ENCODE results near the gene TBRG1. TPM values are rescaled to one million over a fixed set of nuclear protein-coding genes. Genes with fewer than 3 reads are reported as not detected.

TBRG1 gene
- total RNA-seq, 1 experiment from 2014 or later = 19.3 TPM

DNA sequence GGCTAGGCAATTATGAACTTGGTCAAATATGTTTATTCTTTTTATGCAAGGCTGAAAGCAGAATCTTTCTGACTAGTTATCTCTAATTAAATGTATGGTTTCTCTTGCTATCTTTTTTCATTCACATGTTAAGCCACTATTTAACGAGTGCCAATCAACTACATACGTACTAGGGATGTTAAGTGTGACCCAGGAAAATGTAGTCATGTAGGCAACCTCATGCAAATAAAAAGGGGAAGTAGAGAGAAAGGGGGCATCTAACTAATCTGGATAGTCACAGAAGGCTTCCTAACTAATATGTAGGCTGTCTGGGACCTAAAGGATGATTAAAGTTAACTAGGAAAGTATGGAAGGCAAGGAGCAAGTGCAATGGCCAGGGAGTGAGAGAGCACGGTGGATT, 23.5 kb downstream of the TBRG1 start:
- in situ Hi-C loops (cut with HindIII; ENCODE audit: low pct_unique_long_range_greater_than_20kb, low sequenced_read_pairs) = no loop called here
- no peak for DNase-seq (ENCODE audit: low read depth)

DNA sequence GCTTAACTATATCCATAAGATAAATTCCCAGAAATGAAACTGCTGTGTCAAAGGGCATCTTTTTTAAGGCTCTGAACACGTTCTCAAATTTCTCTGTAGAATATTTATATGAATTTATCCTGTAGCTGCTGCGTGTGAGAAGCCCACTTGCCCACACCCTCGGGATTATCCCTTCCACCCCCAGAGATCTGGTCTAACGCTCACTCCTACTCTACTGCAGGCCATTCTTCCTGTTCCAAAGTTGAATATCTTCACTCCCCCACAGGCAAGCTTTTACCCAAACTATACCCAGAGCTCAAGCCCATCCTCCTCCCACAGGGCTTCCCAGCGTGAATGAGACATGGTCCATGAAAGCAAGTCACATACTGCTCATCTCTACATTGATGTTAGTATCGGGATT, 25.9 kb downstream of the TBRG1 start:
- in situ Hi-C loops (cut with HindIII; ENCODE audit: low pct_unique_long_range_greater_than_20kb, low sequenced_read_pairs) = no loop called here
- DNase-seq (ENCODE audit: low read depth) = no peak

DNA sequence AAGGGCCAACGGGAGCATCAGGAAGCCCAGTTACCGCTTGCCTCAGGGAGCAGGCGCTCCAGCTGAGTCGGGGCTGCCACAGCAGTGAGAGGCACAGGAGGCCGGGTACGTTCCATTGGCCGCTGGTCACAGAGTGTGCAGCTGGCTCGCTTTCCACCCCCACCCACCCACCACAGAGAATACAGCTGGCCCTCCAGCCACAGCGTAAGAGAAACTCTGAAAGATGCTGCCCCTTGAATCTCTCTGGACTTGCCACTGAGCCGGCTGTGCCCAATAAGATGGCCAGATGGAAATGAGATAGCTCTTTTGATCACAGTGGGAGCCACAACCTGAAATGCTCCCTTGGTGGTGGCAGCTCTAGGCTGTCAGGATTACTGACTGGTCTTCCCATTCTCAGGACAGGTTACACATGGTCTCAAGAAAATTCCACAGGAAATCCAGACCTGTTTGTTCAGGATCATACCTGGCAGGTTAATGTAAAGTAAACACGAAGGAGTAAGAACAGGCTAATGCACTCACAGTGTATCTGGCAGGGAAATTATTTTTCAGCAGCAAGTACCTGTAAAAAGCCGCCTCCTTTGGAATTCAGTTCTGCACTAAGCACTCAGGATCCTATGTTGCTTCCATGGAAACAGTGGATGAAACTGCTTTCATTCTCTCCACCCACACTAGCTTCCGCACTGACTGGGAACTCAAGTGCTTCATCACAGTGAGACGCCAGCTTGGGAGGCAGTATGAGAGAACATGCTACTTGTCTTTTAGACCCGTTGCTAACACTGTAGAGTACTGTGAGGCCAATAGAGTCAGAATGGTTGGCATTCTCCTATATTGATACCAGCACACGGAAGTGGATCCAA, 34.3 kb downstream of the TBRG1 start:
- no peak for DNase-seq (ENCODE audit: low read depth)
- in situ Hi-C loops (cut with HindIII; ENCODE audit: low pct_unique_long_range_greater_than_20kb, low sequenced_read_pairs) = no loop called here

DNA sequence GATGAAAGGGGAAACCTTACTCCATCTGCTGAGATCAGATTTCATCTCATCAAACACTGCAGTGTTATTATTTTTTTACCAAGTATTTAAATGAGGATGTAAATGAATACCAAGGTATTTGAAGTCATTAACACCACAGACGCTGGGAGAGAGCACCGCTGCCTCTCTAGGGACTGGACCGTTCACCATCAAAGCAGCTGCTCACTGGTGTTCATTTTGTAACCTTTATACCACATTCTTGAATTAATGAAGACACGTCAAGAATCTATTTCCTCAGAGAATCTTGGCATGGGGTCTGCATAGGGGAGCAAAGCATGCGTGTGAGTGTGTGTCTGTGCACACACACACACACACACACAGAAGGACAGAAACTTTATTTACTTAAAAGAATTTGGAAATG, 35.2 kb downstream of the TBRG1 start:
- in situ Hi-C loops (cut with HindIII; ENCODE audit: low pct_unique_long_range_greater_than_20kb, low sequenced_read_pairs) = no loop called here
- no peak for DNase-seq (ENCODE audit: low read depth)

DNA sequence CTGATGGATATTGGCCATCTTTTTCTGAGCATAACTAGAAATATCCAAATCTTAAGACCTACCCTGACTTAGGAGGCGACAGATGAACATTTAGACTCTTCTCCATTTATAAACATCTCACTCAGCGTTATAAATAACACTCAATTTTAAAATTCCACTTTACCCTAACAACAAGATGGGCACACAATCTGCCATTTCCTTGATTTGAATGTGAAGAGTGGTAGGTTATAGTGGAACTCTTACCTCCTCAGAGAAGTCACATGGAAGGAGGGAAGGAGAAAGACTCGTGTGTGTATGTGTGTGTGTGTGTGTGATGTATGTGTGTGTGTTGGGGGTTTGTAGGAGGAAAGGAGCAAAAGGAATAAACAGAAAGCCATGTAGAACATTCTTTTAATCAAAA, 35.8 kb downstream of the TBRG1 start:
- in situ Hi-C loops (cut with HindIII; ENCODE audit: low pct_unique_long_range_greater_than_20kb, low sequenced_read_pairs) = no loop called here
- no peak for DNase-seq (ENCODE audit: low read depth)

DNA sequence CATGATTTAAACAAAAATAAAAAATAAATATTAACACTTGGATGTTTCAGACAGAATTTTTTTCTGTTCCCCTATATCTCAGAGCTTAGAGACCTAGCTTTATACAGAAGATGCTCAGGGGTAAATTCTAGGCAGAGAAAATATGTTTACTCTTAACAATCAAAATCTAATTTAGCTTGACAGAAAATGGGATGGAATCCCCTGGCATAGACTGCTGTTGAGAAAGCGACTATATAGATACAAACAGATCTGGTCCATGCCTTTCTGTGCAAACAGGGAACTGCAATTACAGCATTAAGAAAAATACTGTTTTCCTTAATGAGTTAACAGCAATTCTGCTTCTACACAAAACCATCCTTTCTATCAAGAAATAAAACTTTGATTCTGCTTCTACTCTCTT, 36.3 kb downstream of the TBRG1 start:
- DNase-seq (ENCODE audit: low read depth) = no peak

DNA sequence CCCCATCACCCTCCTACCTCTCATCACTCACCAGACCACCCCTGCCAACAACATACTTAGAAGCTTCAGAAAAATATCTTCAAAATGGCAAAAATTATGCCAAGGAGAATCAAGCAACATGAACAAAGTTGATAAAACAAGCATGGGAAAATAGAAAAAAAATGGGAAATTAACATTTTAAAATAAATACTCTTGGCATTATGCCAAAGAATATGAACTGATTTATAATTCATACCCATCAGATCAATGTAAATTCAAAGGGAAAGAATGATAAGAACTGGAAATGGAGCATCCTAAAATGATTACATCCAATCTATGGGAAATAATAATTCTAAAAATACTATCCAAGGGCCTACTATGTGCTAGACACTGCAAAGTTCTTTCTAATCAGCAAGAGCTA, 38.9 kb downstream of the TBRG1 start:
- in situ Hi-C loops (cut with HindIII; ENCODE audit: low pct_unique_long_range_greater_than_20kb, low sequenced_read_pairs) = no loop called here
- DNase-seq (ENCODE audit: low read depth) = no peak

More for the DNA sequence above, 36.3 kb downstream of the TBRG1 start:
- in situ Hi-C loops (cut with HindIII; ENCODE audit: low pct_unique_long_range_greater_than_20kb, low sequenced_read_pairs) = no loop called here

DNA sequence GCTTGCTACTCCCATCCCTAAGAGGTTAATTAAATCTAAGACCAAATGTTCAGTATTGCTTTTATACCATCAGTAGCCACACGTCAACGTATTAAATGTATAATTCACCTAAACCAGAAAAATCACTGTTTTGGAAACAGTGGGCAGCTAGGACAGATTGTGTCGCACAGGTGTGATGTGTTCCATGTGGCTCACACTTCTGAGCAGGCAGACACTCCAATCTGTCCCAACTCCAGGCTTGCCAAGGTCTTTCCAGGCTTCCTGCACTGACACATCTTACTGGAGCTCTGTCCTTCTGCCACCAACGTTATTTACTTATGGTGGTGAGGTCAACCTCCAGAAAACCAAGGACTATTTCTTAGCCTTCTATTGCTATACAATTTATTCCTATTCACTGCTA, 39.4 kb downstream of the TBRG1 start:
- in situ Hi-C loops (cut with HindIII; ENCODE audit: low pct_unique_long_range_greater_than_20kb, low sequenced_read_pairs) = no loop called here
- DNase-seq (ENCODE audit: low read depth) = no peak

DNA sequence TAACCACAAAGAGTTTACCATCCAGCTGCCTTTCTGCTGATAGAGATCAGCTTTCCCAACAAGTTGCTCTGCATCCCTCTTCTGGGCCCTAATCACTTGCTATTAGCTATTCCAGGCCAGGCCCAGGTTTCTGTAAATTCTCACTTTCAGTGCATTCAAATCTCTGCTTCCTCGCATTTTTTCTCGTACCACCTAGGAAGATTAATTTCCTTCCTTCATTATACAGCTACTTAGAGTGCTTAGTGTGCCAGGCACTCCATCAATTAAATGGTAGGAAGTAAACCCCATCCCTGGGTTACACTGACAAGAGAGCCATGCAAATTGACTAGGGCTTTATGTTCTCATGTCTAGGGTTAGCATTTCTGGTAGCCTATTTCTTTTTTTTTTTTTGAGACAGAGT, 41.2 kb downstream of the TBRG1 start:
- in situ Hi-C loops (cut with HindIII; ENCODE audit: low pct_unique_long_range_greater_than_20kb, low sequenced_read_pairs) = no loop called here
- DNase-seq (ENCODE audit: low read depth) = no peak

DNA sequence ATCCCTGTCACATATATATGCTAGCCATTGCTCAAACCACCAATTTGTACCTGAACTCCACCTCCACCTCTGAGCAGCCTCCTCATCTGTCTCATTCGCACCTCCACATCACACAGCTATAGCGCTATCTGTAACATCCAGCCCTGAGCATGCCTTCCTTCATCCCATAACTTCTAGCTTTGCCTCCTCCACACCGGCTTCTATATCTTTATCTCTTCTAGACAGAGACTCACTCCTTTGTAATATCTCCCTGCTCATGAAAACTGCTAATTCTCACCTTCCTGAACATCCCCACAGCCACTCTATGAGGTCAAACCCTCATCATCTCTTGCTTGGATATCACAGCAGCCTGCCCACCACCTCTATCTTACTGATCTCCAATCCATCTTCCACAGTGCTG, 44.9 kb downstream of the TBRG1 start:
- in situ Hi-C loops (cut with HindIII; ENCODE audit: low pct_unique_long_range_greater_than_20kb, low sequenced_read_pairs) = no loop called here
- no peak for DNase-seq (ENCODE audit: low read depth)

DNA sequence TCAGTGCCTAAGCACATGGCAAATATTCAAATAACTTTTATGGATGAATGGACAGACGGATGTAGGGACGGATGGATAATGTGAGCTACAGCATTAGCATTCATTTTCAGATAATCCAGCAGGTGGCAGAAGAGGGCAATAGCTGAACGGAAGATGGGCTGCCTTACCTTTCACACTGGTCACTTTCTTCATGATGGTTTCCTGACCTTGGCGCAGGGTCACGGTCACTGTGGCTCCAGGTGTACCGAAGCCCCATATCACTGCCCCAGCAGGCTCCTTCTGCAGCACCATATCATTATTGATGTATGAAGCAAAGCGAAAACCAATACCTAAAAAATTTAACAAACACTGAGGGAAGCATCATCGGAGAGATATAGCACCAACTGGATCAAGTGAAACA, 46.5 kb downstream of the TBRG1 start:
- in situ Hi-C loops (cut with HindIII; ENCODE audit: low pct_unique_long_range_greater_than_20kb, low sequenced_read_pairs) = no loop called here
- peak; percentile 35 for DNase-seq (ENCODE audit: low read depth)

DNA sequence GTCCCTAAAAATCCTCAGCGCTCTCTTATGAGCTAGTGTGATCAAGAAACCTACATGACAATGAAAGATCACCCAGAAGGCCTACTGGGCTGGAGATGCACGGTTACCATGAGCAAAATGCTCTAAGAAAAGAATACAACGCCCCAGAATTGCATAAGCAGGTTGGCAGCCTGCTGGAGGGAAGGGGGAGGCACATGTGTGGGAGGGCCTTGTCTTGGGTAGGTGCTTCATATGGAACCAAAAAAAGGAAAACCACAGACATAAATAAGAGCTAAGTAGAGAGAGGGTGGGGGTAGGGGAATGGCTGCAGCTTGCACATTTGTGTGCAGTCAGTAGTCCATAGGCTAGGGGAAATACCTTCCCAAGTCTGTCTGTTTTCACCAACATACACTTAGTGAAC, 48.1 kb downstream of the TBRG1 start:
- in situ Hi-C loops (cut with HindIII; ENCODE audit: low pct_unique_long_range_greater_than_20kb, low sequenced_read_pairs) = no loop called here
- DNase-seq (ENCODE audit: low read depth) = no peak

DNA sequence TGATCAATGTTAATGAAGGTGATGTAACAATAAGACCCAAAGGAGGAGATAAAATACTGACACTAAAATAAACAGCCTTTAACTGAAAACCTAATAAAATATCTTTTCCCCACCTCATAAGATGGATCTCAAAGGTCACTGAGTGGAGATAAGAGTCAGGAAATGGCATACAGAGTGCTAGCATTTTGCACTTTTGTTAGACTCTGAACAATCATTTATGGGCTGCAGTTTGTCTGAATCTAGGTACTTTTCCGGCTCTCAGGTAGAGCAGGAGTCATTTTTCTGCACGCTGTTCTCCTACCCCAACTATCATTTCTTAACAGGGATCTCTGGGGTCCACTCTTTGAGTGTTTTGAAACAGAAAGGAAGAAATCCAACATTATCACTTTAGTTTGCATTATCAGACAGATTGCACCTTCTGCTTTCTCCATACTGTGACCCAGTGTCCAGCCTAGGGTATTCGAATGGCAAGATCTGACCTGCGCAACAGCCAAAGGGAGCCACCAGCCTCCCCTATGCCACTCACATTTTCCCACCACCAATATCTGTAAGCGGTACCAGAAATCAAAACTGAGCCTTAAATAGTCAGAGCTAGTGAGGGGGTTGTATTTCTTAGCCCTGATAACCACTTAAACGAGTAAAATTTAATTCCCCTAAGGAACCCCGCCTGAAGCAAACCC, 50.0 kb downstream of the TBRG1 start:
- no peak for DNase-seq (ENCODE audit: low read depth)
- in situ Hi-C loops (cut with HindIII; ENCODE audit: low pct_unique_long_range_greater_than_20kb, low sequenced_read_pairs) = no loop called here

DNA sequence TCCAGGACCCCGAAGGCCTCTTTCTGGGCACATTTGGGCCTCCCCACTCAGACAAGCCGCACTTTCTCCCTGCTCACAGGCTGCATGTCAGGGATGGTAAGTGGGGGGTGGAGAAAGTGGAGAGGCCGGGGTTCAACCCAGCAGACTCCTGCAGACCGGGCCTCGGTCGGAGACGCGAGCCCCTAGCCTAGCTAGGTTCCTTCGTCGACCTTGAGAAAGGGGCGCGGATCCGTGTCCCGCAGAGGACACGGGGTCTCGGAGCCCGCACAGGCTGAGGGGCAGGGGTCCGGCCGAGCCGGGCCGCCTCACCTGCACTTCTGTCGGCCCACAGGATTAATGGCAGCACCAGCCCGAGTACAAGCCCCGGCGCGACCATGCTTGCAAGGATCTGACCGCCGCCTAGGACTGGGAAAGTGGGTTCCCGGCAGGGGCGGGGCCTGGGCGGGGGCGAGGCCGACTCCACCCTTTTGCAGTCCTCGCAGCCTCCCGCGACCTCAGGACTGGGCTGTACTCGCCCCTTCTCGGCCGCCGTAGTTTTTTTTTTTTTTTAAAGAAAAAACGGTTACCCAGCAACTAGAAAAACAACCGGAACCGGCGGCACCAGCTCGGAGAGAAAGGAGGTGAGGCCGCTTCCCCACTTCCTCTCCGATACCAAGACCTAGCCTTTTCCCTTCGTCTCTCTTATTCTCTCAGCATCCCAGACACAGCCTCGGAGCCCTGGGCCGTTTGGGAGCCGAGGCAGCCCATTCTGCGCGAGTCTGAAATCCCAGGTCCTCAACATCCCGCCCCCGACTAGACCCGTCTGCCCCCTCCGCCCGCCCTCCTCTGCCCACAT, 50.9 kb downstream of the TBRG1 start, which contains the start of the genes SIAE and SPA17:
Gene SIAE, minus strand, starts transcription at position 407 of the 835 bp plus-strand sequence. Its CDS starts 31 bp downstream, at position 376.
Gene SPA17, plus strand, starts transcription at position 572 of the 835 bp plus-strand sequence. CDS start 1,361 bp downstream, outside the sequence.
- DNase-seq (ENCODE audit: low read depth) = peak; percentile 96
- in situ Hi-C loops (cut with HindIII; ENCODE audit: low pct_unique_long_range_greater_than_20kb, low sequenced_read_pairs) = no loop called here

DNA sequence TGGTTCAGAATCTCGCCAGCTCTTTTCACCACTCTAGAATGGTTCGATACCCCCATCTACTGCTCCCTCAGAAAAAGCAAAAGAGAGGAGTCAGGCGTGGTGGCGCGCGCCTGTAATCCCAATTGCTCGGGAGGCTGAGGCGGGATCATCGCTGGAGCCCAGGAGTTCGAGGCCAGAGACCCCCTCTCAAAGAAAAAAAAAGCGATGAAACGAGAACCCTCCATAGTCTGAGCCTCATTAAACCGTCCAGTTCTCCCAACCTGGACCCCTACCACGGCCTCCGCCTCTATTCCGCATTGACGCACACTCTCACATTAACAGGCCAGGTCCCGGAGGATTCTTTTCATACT, 51.5 kb downstream of the TBRG1 start:
- in situ Hi-C loops (cut with HindIII; ENCODE audit: low pct_unique_long_range_greater_than_20kb, low sequenced_read_pairs) = no loop called here
- no peak for DNase-seq (ENCODE audit: low read depth)

DNA sequence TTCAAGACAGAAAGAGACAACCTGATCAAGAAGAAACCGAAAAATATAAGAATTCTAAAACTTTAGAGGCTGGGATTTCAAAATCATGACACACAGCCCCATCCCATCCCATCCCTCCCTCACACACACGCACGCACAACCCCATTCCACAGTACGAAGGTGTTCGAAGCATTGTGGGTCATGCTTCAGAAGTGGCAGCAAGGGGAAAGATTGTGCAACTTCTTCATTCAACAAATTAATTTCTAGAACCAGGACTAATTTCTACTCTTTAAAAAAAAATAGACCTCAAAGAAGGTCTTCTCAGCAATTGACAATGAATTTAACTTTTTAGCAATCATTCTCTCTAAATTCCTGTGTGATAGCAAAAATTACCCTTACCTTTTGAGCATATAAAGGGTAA, 51.9 kb downstream of the TBRG1 start:
- in situ Hi-C loops (cut with HindIII; ENCODE audit: low pct_unique_long_range_greater_than_20kb, low sequenced_read_pairs) = no loop called here
- no peak for DNase-seq (ENCODE audit: low read depth)

DNA sequence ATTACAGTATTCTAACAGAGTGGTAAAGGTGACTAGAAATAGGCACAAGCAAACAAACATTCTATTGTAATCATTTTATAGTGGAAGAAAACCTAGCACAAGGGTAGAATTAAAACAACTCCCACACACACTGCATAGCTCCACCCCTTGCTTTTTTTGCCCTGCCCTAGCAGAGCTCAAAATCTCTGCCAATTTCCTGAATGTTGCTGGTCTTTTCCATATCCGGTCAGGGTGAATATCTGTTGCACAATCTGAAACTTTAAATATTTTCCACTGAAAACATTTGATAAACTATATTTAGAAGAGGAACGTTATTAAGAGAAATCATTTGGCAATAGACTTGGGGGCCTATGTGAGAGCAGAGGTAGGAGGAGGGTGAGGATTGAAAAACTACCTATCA, 53.7 kb downstream of the TBRG1 start:
- in situ Hi-C loops (cut with HindIII; ENCODE audit: low pct_unique_long_range_greater_than_20kb, low sequenced_read_pairs) = no loop called here
- no peak for DNase-seq (ENCODE audit: low read depth)

DNA sequence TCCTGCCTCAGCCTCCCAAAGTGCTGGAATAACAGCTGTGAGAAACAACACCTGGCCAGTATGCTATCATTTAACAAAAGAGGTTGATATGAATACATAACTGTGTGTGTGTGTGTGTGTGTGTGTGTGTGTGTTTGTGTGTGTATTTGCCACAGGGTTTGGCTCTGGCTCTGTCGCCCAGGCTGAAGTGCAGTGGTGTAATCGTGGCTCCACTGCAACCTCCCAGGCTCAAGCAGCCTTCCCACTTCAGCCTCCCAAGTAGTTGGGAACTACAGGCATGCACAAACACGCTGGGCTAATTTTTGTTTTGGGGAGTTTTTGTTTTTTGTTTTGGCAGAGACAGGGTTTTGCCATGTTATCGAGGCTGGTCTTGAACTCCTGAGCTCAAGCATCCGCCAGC, 55.8 kb downstream of the TBRG1 start:
- in situ Hi-C loops (cut with HindIII; ENCODE audit: low pct_unique_long_range_greater_than_20kb, low sequenced_read_pairs) = no loop called here
- no peak for DNase-seq (ENCODE audit: low read depth)

DNA sequence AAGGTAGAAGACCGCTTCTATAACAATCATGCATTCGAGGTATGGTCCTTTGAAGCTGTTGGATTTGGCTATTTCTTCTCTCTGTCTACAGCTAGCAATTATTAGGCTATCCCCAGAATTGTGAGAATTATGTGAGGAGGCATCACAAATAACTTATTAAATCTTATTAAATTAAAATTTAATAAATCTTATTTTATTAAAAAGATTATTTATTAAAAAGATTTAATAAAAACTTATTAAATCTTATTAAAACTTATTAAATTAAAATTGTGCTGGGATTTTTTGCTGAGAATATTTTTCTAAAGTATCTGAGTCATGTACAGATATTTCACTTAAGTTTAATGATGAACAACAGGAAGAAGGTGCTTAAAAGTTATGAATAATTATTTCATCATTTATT, 58.8 kb downstream of the TBRG1 start:
- no peak for DNase-seq (ENCODE audit: low read depth)
- in situ Hi-C loops (cut with HindIII; ENCODE audit: low pct_unique_long_range_greater_than_20kb, low sequenced_read_pairs) = no loop called here

Measured in Caki2 (cell line).